GM19239 (cell line): Measurements from ENCODE around the gene UBE2B.
"Not testable (repeated sequence)": the region's sequence is repeated elsewhere in the genome, so short reads cannot be mapped to it uniquely, and the experiment has no call there.

Source experiments
- DNase-seq: peaks from one replicate; pipeline ENCODE4 v3.0.0; 2011; ENCODE audit warnings: low spot score; ENCODE audit not compliant: insufficient read length
- FAIRE-seq: peaks from 2 replicates; lab custom pipeline; 2011; peaks lifted over from hg19 to GRCh38; lab: Jason Lieb, UNC

The UBE2B gene

GRCh38 chr5:134397196-134397595 is 25.8 kb downstream of the UBE2B start:
- no peak for FAIRE-seq
- no peak for DNase-seq

- DNase-seq = no peak
- FAIRE-seq = no peak
These were observed 27.3 kb downstream of the UBE2B start for GRCh38 chr5:134398609-134399155.

- DNase-seq = no peak
- FAIRE-seq = no peak
These were observed 32.6 kb downstream of the UBE2B start for GRCh38 chr5:134403951-134404350.

- DNase-seq (no peak), FAIRE-seq (no peak)
These were observed 35.0 kb downstream of the UBE2B start for GRCh38 chr5:134406390-134406789.

- FAIRE-seq (no peak), DNase-seq (no peak)
These were observed 38.0 kb downstream of the UBE2B start for GRCh38 chr5:134409321-134409720.

GRCh38 chr5:134410822-134411221 is 39.5 kb downstream of the UBE2B start:
- FAIRE-seq (no peak), DNase-seq (no peak)

GRCh38 chr5:134411228-134411545 is 39.8 kb downstream of the UBE2B start:
- DNase-seq = no peak
- FAIRE-seq = no peak

GRCh38 chr5:134411546-134412266 is 40.3 kb downstream of the UBE2B start, which contains the start of gene CDKN2AIPNL:
Gene CDKN2AIPNL (minus strand): TSS chr5:134411881. CDS start chr5:134411854, 27 bp downstream.
- peak; percentile 92 for DNase-seq
- FAIRE-seq = peak; percentile 85

- DNase-seq = no peak
- FAIRE-seq = no peak
These were observed 41.7 kb downstream of the UBE2B start for GRCh38 chr5:134413046-134413445.

- no peak for DNase-seq
- FAIRE-seq = no peak
These were observed 46.3 kb downstream of the UBE2B start for GRCh38 chr5:134417707-134418106.

- FAIRE-seq (no peak), DNase-seq (no peak)
These were observed 47.6 kb downstream of the UBE2B start for GRCh38 chr5:134418958-134419357.

- DNase-seq (no peak), FAIRE-seq (no peak)
These were observed 49.0 kb downstream of the UBE2B start for GRCh38 chr5:134420343-134420742.

GRCh38 chr5:134421038-134421437 is 49.7 kb downstream of the UBE2B start:
- not testable (repeated sequence) for FAIRE-seq, DNase-seq

GRCh38 chr5:134422791-134423365 is 51.5 kb downstream of the UBE2B start:
- DNase-seq (no peak), FAIRE-seq (no peak)

GRCh38 chr5:134423376-134423775 is 52.0 kb downstream of the UBE2B start:
- DNase-seq (no peak), FAIRE-seq (no peak)

- DNase-seq = no peak
- FAIRE-seq = no peak
These were observed 55.0 kb downstream of the UBE2B start for GRCh38 chr5:134426361-134426760.

- FAIRE-seq = no peak
- no peak for DNase-seq
These were observed 56.2 kb downstream of the UBE2B start for GRCh38 chr5:134427540-134428041.

- no peak for DNase-seq
These were observed 58.7 kb downstream of the UBE2B start for GRCh38 chr5:134430001-134430569.

GRCh38 chr5:134432174-134432573 is 60.8 kb downstream of the UBE2B start:
- no peak for DNase-seq
- FAIRE-seq = no peak

More at GRCh38 chr5:134430001-134430569, 58.7 kb downstream of the UBE2B start:
- no peak for FAIRE-seq

GRCh38 chr5:134432677-134433359 is 61.4 kb downstream of the UBE2B start:
- no peak for DNase-seq
- FAIRE-seq = peak; percentile 23

- DNase-seq (no peak), FAIRE-seq (no peak)
These were observed 64.2 kb downstream of the UBE2B start for GRCh38 chr5:134435560-134435959.
